Measurements from ENCODE around the gene MTHFD1L. TPM values are rescaled to one million over a fixed set of nuclear protein-coding genes. Genes with fewer than 3 reads are reported as not detected.

Gene MTHFD1L
- total and polyA plus RNA-seq, 2 donors (not counting 3 experiments of a cell fraction or from before 2014, with no cell fraction given) = 40.2 to 120 TPM

GRCh38 chr6:150953851-150954250 lies 88.3 kb downstream of the MTHFD1L start:
- Histone ChIP-seq H3K9me3 (replicated peaks; ENCODE audit: control insufficient read depth, insufficient read depth, low read length) (no peaks in the 10 kb centered on the region), H3K4me3 (replicated peaks in 1 of 3; ENCODE audit: insufficient read depth in 1 of 3, low read depth in 1 of 3, low read length in 3 of 3) (no peak overlapping the region), H3K4me1 (ENCODE audit: control insufficient read depth, extremely low read depth, insufficient read depth, low read length) (peaks cover 4% of the 10 kb centered on the region), H3K9me1 (replicated peaks; ENCODE audit: control insufficient read depth, extremely low read depth, insufficient read depth, low read length) (no peaks in the 10 kb centered on the region), H3K9ac (replicated peaks; ENCODE audit: extremely low read depth, insufficient read depth, low read length) (no peak overlapping the region), H3K79me2 (ENCODE audit: control insufficient read depth, insufficient read depth, low read length) (no peaks in the 10 kb centered on the region), H3K4me2 (ENCODE audit: insufficient read depth, low read length) (no peak overlapping the region), H3K36me3 (ENCODE audit: control insufficient read depth in 2 of 2, extremely low read depth in 1 of 2, insufficient read depth in 2 of 2, low read length in 2 of 2) (peaks cover 22% of the 10 kb centered on the region in 2 experiments), H3K27ac (ENCODE audit: insufficient read depth, low read depth, low read length) (no peak overlapping the region), H3K27me3 (ENCODE audit: control insufficient read depth in 2 of 2, insufficient read depth in 2 of 2, low read length in 2 of 2) (no peaks in the 10 kb centered on the region), H4K20me1 (replicated peaks; ENCODE audit: control insufficient read depth, extremely low read depth, insufficient read depth, low read length) (no peaks in the 10 kb centered on the region), H2AFZ (ENCODE audit: low read depth, low read length) (no peak overlapping the region)
- FAIRE-seq (no peak), DNase-seq (ENCODE audit: low read depth, low spot score) (no peak)
- ChIA-PET CTCF (interaction anchor here (0.8 kb wide), 1 partner anchor 370 kb away, joined by 3 read pairs; no protein-coding TSS in a partner anchor), POLR2A (no interaction called here)
- intact Hi-C loops (cut with micrococcal nuclease) (loop anchor here (2.0 kb wide), 1 partner anchor 381 kb away; no protein-coding TSS in a partner anchor), dilution Hi-C loops (cut with MboI; ENCODE audit: extremely low pct_ligation_motif_present, low sequenced_read_pairs) (no loop called here)
- TF ChIP-seq EZH2 (IDR thresholded peaks at IDR 0.05; ENCODE audit: borderline replicate concordance, low read depth, low read length, severe bottlenecking) (no peak), GATA2 (IDR thresholded peaks at IDR 0.05; ENCODE audit: insufficient read depth, insufficient read length, low read depth, low read length) (no peak), MAX (IDR thresholded peaks at IDR 0.05; ENCODE audit: insufficient read depth, insufficient read length) (no peak), POLR2A (IDR thresholded peaks at IDR 0.05; ENCODE audit: low read depth, low read length) (no peak), MYC (IDR thresholded peaks at IDR 0.05; ENCODE audit: low read depth, low read length) (no peak), CTCF (IDR thresholded peaks at IDR 0.05; ENCODE audit: extremely low read depth in 1 of 2, insufficient read depth in 1 of 2, low read depth in 1 of 2, low read length in 2 of 2) (no peak), POLR2AphosphoS5 (IDR thresholded peaks at IDR 0.05; ENCODE audit: insufficient read depth, low read depth, low read length) (no peak), JUN (IDR thresholded peaks at IDR 0.05; ENCODE audit: borderline replicate concordance, insufficient read depth, insufficient read length, low read depth) (no peak), FOS (IDR thresholded peaks at IDR 0.05; ENCODE audit: borderline replicate concordance, insufficient read depth, low read length) (no peak)
- no TSS peak for BruUV-seq (replicated peaks)
